GF-D8 (cell line): ENCODE measurements around the gene ATP13A1.

Experiments used
- DNase-seq: peaks from one replicate; lab custom pipeline; 2025; lab: John Stamatoyannopoulos, UW

ATP13A1 gene

GRCh38 chr19:19662871-19663255 is 613 bp downstream of the ATP13A1 start:
- no peak for DNase-seq

DNA sequence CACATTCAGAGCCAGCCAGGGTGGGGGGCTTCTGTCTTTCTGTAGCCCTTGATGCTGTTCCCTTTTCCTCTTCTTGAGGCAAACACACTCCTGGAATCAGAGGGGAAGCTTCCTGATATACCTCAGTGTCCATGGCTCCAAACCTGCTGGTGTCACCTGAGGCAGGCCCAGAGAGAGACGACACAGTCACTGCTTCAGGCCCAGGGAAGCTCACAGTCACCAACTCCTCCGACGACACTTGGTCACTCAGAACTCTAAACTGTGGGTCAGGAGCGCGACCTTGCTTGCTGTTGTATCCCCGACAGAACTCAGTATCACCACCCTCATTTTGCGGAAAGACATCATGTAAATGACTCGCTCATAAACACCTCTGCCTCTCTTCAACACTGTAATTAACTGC is 1.1 kb downstream of the ATP13A1 start:
- DNase-seq, result no peak

DNA sequence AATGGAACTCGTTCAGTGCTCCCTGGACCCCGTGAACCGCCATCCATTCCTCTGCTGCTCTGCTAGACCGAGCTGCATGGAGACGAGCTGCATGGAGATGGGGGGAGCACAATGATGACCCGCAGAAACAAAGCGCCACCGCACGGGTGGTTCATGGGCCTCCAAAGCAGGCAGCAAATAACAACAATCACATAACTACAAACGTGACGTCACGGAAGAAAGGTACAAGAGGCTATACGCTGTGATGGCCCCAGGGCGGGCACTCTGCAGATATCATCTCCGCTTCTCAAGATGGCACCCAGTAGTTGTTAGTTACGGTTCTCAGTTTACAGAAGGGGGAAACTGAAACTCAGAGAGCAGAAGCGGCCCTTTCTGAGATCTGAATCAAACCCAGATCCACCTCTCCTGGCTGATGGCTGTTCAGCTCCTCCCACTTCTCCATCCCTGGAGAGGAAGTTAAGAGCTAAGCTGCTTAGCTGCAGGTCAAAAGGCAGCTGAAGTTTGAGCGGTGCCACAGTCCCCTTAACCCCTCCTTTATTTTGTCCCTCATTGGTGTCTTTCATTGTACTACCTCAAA is 1.7 kb downstream of the ATP13A1 start:
- DNase-seq, result no peak

GRCh38 chr19:19661141-19661674 is 2.3 kb downstream of the ATP13A1 start:
- no peak for DNase-seq

DNA sequence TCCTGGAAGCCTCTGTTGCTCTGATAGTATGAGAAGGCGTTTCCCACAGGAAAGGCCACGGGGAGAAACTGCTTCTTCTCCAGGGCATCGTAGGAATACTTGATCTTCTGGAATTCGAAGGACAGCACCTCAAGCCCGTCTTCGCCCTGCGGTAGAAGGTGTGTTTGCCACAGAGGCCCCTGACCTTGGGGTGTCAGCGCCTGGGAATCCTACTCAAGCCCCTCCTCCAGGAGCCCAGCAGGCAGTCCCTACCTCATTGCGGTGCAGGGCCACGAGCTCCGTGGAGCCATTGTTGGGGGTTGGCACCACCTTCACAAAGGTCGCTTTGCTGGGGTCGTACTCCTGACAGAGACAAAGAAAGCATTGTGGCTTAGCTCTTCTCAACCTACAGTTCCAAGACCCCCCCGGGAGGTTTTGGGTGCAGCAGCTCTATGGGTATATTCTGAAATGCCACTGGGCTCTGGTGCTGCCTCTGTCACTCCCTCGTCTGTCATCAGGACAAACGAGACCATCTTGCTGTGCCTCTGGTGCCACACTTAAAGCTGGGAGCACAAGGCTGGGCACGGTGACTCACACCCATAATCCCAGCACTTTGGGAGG is 3.7 kb downstream of the ATP13A1 start:
- no peak for DNase-seq

DNA sequence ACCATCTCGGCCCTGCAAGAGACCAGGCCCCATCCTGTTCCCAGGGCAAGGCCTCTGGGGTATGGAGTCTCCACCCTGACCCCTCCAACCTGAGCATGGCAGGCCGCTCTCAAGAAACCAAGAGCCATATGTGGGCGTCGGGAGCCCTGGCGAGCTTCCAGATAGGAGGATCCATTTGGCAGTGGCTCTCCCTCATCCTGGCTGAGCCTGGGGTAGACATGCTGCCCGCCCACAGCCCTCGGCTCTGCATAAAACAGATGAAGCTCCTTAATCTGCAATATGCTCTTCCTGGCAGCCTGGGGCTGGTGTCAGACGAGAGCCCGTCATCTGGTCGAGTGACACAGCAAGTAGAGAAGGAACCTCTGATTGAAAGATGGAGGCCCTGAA is 6.1 kb downstream of the ATP13A1 start:
- DNase-seq, result no peak

DNA sequence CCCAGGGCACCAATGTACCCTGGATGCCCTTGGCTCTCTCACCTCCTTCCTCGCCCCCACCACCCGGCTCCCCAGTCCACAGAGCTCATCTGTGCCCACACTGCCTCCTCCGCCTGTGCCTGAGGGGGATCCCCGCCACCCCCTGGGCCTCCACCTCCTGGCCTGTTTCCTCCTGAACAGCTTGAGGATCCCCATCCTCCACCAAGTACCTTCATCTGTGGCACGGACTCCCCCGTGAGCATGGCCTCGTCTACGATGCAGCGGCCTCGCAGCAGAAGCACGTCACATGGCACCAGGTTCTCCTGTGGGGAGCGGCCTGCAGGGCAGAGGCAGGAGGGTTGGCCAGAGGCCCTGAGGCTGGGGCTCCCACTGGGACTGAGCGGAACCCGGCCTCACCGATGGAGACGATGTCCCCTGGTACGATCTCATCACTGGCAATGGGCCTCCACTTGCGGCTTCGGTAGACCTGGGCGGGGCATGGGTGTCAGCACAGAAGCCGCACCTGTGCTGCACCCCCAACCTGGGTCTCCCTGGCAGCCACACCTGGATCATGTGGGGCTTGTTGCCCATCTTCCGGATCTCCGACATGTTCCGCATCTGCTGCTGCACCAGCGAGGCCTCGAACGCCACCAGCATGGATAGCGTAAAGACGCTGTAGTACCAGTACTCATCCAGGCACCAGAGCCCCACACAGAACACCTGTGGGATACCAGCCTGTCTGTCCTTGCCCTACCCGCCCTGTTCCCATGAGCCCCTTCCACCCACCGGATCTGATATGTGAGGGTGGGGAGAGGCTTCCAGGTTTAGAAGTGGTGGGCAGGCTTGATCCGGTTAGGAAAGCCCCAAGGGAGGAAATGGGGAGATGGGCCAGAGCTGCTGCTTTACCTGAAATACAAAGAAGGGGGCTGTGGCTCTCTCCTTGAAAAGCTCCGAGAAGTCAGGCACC is 6.8 kb downstream of the ATP13A1 start:
- DNase-seq, result no peak

DNA sequence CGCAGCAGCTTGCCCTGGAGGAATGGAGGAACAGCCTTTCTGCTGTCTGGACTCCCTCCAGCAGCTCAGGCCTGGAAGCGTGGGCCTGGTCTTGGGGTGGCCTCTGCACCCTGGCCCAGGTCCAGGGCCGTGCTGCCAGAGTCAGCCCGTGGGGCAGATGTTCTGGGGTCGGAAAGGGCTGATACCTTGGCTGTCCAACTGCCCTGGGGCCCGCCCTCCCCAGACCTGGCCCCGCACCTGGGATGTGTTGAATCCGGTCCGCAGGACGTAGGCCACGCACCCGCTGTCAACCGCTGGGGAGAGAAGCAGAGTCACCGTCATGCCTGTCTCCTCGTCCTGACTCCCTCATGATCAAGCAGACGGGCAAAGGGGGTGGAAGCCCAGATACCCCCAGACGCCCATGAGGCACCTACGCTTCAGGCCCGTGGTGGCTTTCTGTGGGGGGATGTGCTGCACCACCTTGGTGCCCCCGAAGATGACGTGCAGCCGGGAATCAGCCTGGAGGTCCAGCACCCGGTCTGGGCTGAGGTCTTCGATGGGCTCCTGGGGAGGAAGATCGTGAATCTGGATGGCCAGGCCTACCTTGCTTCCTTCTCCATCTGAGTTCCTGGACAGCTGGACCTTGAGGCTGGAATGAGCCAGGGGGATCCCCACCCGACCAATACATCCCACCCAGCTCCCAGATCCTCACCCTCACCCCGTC is 7.7 kb downstream of the ATP13A1 start:
- DNase-seq, result no peak

- no peak for DNase-seq
Observed at GRCh38 chr19:19655051-19655594, 8.4 kb downstream of the ATP13A1 start.

- no peak for DNase-seq
Observed at GRCh38 chr19:19654441-19654840, 9.0 kb downstream of the ATP13A1 start.

DNA sequence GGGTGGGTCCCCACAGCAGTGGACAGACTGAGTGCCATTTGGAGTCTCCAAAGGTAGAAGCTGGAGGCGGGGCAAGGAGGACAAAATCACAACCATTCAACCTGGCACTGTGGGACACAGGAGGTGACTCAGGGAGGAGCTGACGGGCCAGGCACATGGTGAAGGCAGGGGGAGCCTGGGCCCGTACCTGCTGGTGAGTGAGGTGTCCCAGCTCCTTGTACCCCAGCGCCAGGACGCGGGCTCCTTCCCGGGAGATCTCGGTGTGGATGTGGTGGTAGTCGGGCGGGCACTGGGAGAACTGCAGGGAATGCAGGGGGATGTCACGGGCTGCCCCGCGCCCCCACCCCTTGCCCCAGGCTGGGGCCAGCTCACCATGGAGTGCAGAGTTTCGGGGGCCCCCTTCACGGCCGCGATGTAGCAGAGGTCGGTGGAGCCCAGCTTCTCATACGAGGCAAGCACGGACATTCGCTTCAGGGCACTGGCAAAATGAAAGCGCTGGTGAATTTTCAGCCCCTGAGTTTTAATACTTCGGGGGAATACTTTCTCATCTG is 9.8 kb downstream of the ATP13A1 start:
- DNase-seq, result no peak

DNA sequence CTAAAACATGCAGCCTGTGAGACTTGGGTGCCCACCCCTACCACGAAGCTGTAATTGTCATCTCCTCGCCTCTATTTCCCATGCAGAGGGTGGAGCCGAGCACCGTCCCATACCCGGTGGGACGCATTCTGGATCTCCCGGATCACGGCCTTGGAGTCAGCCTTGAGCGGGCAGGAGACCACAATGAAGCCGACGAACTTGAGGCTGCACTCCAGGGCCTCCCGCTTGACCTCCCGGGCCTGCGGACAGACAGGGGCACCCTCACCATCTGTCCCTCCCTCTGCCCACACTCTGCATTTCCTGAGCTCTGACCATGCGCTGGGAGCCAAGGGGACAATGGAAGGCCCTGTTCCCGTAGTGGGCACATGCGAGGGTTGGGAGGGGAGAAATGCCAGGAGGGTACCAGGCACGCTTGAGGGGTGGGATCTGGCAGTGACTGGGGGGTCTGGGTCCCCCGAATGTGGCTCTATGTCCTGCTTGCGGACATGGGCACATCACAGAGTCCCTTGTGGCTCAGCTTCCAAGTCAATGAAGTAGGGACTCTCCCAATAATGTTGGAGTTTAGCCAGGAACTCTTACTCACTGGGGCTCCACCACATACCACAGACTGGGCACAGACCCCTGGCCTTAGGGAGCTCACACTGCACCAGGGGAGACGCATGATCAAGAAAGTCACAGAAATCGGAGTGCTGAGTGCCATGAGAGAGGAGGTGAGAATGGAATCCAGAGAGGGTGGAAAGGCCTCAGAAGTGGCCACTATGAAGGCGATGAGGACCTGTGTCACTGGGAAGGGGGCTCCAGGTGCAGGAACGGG is 10.8 kb downstream of the ATP13A1 start:
- DNase-seq, result no peak

DNA sequence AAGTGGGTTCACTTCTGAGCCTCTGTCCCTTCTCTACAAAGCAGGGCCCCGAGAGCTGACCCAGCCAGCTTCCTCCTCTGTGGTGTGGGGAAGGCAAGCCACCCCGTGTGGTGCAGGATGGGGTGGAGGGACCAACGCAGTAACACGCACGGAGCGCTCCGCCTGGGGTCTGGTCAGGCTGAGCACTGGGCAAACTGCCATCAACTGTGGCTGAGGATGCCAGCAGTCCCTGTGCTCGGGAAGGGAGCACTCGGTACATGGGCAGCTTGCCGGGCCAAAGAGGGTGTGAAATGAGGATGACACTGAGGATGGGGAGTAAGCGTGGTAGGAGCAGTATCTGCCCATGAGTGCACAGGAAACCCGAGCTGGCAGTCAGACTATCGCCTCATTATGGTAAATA is 12.4 kb downstream of the ATP13A1 start:
- no peak for DNase-seq

GRCh38 chr19:19650331-19650730 is 13.1 kb downstream of the ATP13A1 start:
- DNase-seq, result no peak

GRCh38 chr19:19649580-19649995 is 13.9 kb downstream of the ATP13A1 start:
- DNase-seq, result no peak

DNA sequence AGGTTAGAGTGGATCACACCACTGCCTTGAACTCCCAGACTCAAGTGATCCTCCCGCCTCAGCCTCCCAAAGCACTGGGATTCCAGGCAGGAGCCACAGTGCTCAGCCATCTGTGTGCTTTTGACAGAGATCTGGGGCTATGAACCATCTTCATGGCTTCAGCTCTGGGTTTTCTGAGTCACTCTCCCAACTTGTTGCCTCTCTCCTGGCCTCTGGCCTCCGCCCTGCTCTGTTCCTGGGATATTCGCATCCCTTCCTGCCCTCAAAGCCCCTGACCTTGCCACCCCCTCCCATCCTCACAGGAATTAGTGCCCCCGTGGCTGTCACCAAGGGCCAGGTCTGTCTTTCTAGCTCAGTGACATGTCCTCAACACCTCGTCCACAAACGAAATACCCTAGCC is 14.3 kb downstream of the ATP13A1 start:
- no peak for DNase-seq

GRCh38 chr19:19647037-19647835 is 16.2 kb downstream of the ATP13A1 start:
- DNase-seq, result no peak

GRCh38 chr19:19645233-19645870 is 18.1 kb downstream of the ATP13A1 start:
- no peak for DNase-seq

DNA sequence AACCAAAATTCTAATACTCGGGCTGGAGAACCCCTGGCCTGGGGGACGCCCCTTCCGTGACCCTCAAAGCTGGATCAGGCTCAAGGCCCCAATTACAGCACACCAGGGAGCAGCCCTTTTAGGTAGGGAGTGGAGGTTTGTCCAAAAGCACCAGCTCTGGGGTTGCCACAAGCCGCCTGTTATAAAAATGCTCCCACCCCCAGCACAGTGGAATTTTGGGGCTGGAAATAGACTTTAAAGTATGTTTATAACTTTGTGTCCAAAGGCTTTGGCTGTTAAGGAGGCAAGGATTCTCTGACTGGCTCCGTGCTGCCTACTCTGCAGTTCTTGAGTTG is 19.5 kb downstream of the ATP13A1 start:
- DNase-seq, result no peak
